Stomach (tissue), 4 donors: Measurements from ENCODE around the gene PNISR.

Experiments
- CTCF ChIP-seq, 7 experiments: fragments of 450-650 bp in 4 of 7; fragments of 200-600 bp in 3 of 7; sonication (generic) in 3 of 7; IDR thresholded peaks; one replicate each; pipeline ENCODE4 v1.5.1; 2016 to 2019; ENCODE audit warnings: antibody characterized with exemption in 7 of 7, control low read depth in 2 of 7, mild to moderate bottlenecking in 1 of 7
- POLR2AphosphoS5 ChIP-seq, 3 donors: sonication (generic); formaldehyde crosslinking; IDR thresholded peaks; one replicate each; pipeline ENCODE4 v1.6.1; 2016; ENCODE audit warnings: antibody characterized with exemption in 3 of 3

- no peak for TF ChIP-seq POLR2AphosphoS5 (IDR thresholded peaks at IDR 0.05)
- no peak for TF ChIP-seq CTCF (IDR thresholded peaks at IDR 0.05)
These were observed 8.9 kb downstream of the PNISR start for GRCh38 chr6:99416226-99416625.
